ENCODE measurements around the gene MTMR8. TPM values are rescaled to one million over a fixed set of nuclear protein-coding genes. Genes with fewer than 3 reads are reported as not detected.

Gene MTMR8
- total RNA-seq, 1 experiment from 2014 or later = 1.1 TPM

- H3K4me1 ChIP-seq (ENCODE audit: control insufficient read depth in 1 of 2, insufficient read depth in 2 of 2, low read length in 2 of 2) = no peaks in the 10 kb centered on the region
- RAD21 ChIA-PET (ENCODE audit: low non-redundant PET in 1 of 2, low total read pairs in 2 of 2, uncharacterized antibody in 2 of 2, unreplicated experiment in 2 of 2) = no interaction called here
- no peak overlapping the region for H3K9ac ChIP-seq (ENCODE audit: low read length)
- H3K79me2 ChIP-seq (ENCODE audit: insufficient read depth, low read length) = no peaks in the 10 kb centered on the region
- no peak overlapping the region for H3K4me3 ChIP-seq (replicated peaks in 1 of 2; ENCODE audit: low read depth in 1 of 2, low read length in 2 of 2)
- intact Hi-C loops (cut with micrococcal nuclease) = no loop called here
- no peak overlapping the region for H3K4me2 ChIP-seq (ENCODE audit: low read length)
- DNase-seq (ENCODE audit: low read depth, low spot score) = no peak
- H3K27me3 ChIP-seq (ENCODE audit: insufficient read depth, low read length) = no peaks in the 10 kb centered on the region
- POLR2A ChIA-PET = no interaction called here
- CTCF ChIA-PET = no interaction called here
- no peak overlapping the region for H2AFZ ChIP-seq (ENCODE audit: low read depth, low read length, poor library complexity, severe bottlenecking)
- no peaks in the 10 kb centered on the region for H3K9me2 ChIP-seq (ENCODE audit: insufficient read depth)
- no TSS peak for BruUV-seq (replicated peaks)
- no peak overlapping the region for H3K27ac ChIP-seq (ENCODE audit: low read depth, low read length)
- ATAC-seq = no peak
- H3K36me3 ChIP-seq (ENCODE audit: control insufficient read depth in 1 of 2, insufficient read depth in 2 of 2, low read length in 2 of 2) = no peaks in the 10 kb centered on the region
- no peaks in the 10 kb centered on the region for H4K20me1 ChIP-seq (ENCODE audit: insufficient read depth)
- TF ChIP-seq CTCF (IDR thresholded peaks at IDR 0.05 in 2 of 3, conservative IDR thresholded peaks at IDR 0.05 in 1 of 3; ENCODE audit: borderline replicate concordance in 1 of 3, insufficient read depth in 1 of 3, low read depth in 2 of 3, low read length in 2 of 3) = no peak
- TF ChIP-seq EGR1 (IDR thresholded peaks at IDR 0.05; ENCODE audit: low read depth) = no peak
- no peak for TF ChIP-seq JUND (IDR thresholded peaks at IDR 0.05)
- TF ChIP-seq ZBTB33 (IDR thresholded peaks at IDR 0.05; ENCODE audit: extremely low read depth, insufficient replicate concordance, low read length) = no peak
- no peak for TF ChIP-seq ATF3 (IDR thresholded peaks at IDR 0.05)
- TF ChIP-seq SRF (IDR thresholded peaks at IDR 0.05; ENCODE audit: low read depth) = no peak
- no peak for TF ChIP-seq SIN3A (IDR thresholded peaks at IDR 0.05; ENCODE audit: low read depth)
- TF ChIP-seq CEBPB (IDR thresholded peaks at IDR 0.05; ENCODE audit: low read depth) = no peak
- no peak for TF ChIP-seq ZFX (IDR thresholded peaks at IDR 0.05)
- TF ChIP-seq FOSL1 (IDR thresholded peaks at IDR 0.05; ENCODE audit: low read depth) = no peak
- no peak for TF ChIP-seq RAD21 (IDR thresholded peaks at IDR 0.05; ENCODE audit: low read depth)
- TF ChIP-seq ELF1 (IDR thresholded peaks at IDR 0.05; ENCODE audit: borderline replicate concordance, low read depth) = no peak
- TF ChIP-seq MAX (IDR thresholded peaks at IDR 0.05) = no peak
- TF ChIP-seq YY1 (IDR thresholded peaks at IDR 0.05; ENCODE audit: extremely low read depth, insufficient replicate concordance, low read depth, low read length) = no peak
- TF ChIP-seq EZH2 (IDR thresholded peaks at IDR 0.05) = no peak
- no peaks in the 10 kb centered on the region for H3K9me3 ChIP-seq (ENCODE audit: control insufficient read depth in 1 of 2, insufficient read depth in 1 of 2, low read depth in 1 of 2, low read length in 2 of 2)
Observed at GRCh38 chrX:64350521-64350920, 44.7 kb downstream of the MTMR8 start.
